HepG2 (cell line): ENCODE measurements around the gene MED15. TPM values are rescaled to one million over a fixed set of nuclear protein-coding genes. Genes with fewer than 3 reads are reported as not detected.

Experiments used
- ATAC-seq: fragments of 200-7000 bp; cut with Tn5 transposase; 3 replicates; pipeline ENCODE4 v1.9.1; 2020; ENCODE audit warnings: mild to moderate bottlenecking, moderate library complexity
- BruUV-seq: library from RNA; stranded (reverse); fragments of 400-500 nt; replicated peaks from 2 replicates; lab custom pipeline; 2021; lab: Mats Ljungman, UMichigan
- CTCF ChIA-PET: fragments of 300-600 bp; formaldehyde crosslinking; extraction: SDS; loops from one replicate; lab custom pipeline; 2021; ENCODE audit warnings: low total read pairs, inconsistent platforms, low intra/inter-chr PET ratio; lab: Yijun Ruan, JAX
- POLR2A ChIA-PET: fragments of 350-600 bp; sonication (Branson Sonifier 250); formaldehyde crosslinking; loops from one replicate; lab custom pipeline; 2020; ENCODE audit warnings: antibody characterized with exemption, inconsistent platforms; lab: Yijun Ruan, JAX
- DNase-seq: peaks from one replicate; pipeline ENCODE4 v3.0.0-alpha.2; 2015; ENCODE audit warnings: low spot score
- FAIRE-seq: peaks from 3 replicates; lab custom pipeline; 2011; peaks lifted over from hg19 to GRCh38; lab: Jason Lieb, UNC
- H2AFZ ChIP-seq: one replicate; pipeline ENCODE4 v1.6.1; 2011; ENCODE audit warnings: low read length, inconsistent platforms
- H3K27ac ChIP-seq: fragments of 300-600 bp; 3 replicates; pipeline ENCODE4 v1.8.0; 2011; ENCODE audit warnings: mixed run types, mild to moderate bottlenecking, mixed read lengths, low read length, inconsistent platforms; ENCODE audit not compliant: insufficient read depth; ENCODE audit errors: extremely low read length
- H3K27me3 ChIP-seq, 2 experiments: fragments of 200-600 bp in 1 of 2; 2 replicates in 1 of 2; 3 replicates in 1 of 2; pipeline versions ENCODE4 v1.6.0 to v1.8.0; 2011; ENCODE audit warnings: low read length in 2 of 2, mild to moderate bottlenecking in 2 of 2, moderate library complexity in 2 of 2, inconsistent platforms in 1 of 2; ENCODE audit not compliant: insufficient read depth in 2 of 2, control insufficient read depth in 1 of 2
- H3K36me3 ChIP-seq, 2 experiments: fragments of 200-600 bp in 1 of 2; replicated peaks in 1 of 2; 2 replicates in 1 of 2; 3 replicates in 1 of 2; pipeline versions ENCODE4 v1.5.1 to v1.8.0; 2011; ENCODE audit warnings: low read length in 2 of 2, inconsistent platforms in 1 of 2; ENCODE audit not compliant: insufficient read depth in 2 of 2, control insufficient read depth in 1 of 2
- H3K4me1 ChIP-seq: 2 replicates; pipeline ENCODE4 v1.5.1; 2012; ENCODE audit warnings: low read length, inconsistent platforms; ENCODE audit not compliant: insufficient read depth
- H3K4me2 ChIP-seq: 2 replicates; pipeline ENCODE4 v1.6.0; 2011; ENCODE audit warnings: low read depth, low read length, inconsistent platforms
- H3K4me3 ChIP-seq, 3 experiments: fragments of 200-600 bp in 1 of 3; sonication (generic), shearing (Covaris generic) in 1 of 3; replicated peaks in 1 of 3; 2 replicates each; pipeline ENCODE4 v1.5.1; 2011 to 2016; ENCODE audit warnings: low read length in 3 of 3, inconsistent platforms in 2 of 3, low read depth in 2 of 3, mild to moderate bottlenecking in 2 of 3, control low read depth in 1 of 3, mixed read lengths in 1 of 3; ENCODE audit not compliant: insufficient read depth in 1 of 3
- H3K79me2 ChIP-seq: one replicate; pipeline ENCODE4 v1.6.1; 2011; ENCODE audit warnings: low read length, inconsistent platforms; ENCODE audit not compliant: insufficient read depth
- H3K9ac ChIP-seq: 2 replicates; pipeline ENCODE4 v1.6.0; 2011; ENCODE audit warnings: mild to moderate bottlenecking, low read depth, low read length, inconsistent platforms; ENCODE audit not compliant: insufficient read depth
- H3K9me3 ChIP-seq: 2 replicates; pipeline ENCODE4 v1.5.1; 2012; ENCODE audit warnings: mild to moderate bottlenecking, low read length
- H4K20me1 ChIP-seq: 2 replicates; pipeline ENCODE4 v1.6.0; 2011; ENCODE audit warnings: inconsistent platforms, mild to moderate bottlenecking, low read length, moderate library complexity; ENCODE audit not compliant: insufficient read depth
- ARNTL ChIP-seq: sonication (generic); formaldehyde crosslinking; IDR thresholded peaks from 2 replicates; pipeline ENCODE4 v1.4.0; 2020; ENCODE audit warnings: mild to moderate bottlenecking, missing genetic modification reagents
- CHCHD3 ChIP-seq: sonication (generic); formaldehyde crosslinking; IDR thresholded peaks from 2 replicates; pipeline ENCODE4 v1.8.0; 2022; ENCODE audit warnings: mild to moderate bottlenecking, missing genetic modification reagents, moderate library complexity
- CREB1 ChIP-seq, 2 experiments: fragments of 450-650 bp in 1 of 2; IDR thresholded peaks; 2 replicates each; pipeline ENCODE4 v1.6.1; 2016 to 2017; ENCODE audit warnings: control low read depth in 1 of 2, mild to moderate bottlenecking in 1 of 2, missing compliant biosample characterization in 1 of 2, missing genetic modification characterization in 1 of 2
- CREM ChIP-seq, 2 experiments: sonication (generic) in 1 of 2; formaldehyde crosslinking in 1 of 2; IDR thresholded peaks; 2 replicates each; pipeline versions ENCODE4 v1.4.0 to v1.6.1; 2016 to 2020; ENCODE audit warnings: antibody characterized with exemption in 1 of 2, mild to moderate bottlenecking in 1 of 2, missing genetic modification reagents in 1 of 2
- FOSL2 ChIP-seq: sonication (generic); formaldehyde crosslinking; IDR thresholded peaks from 2 replicates; pipeline ENCODE4 v1.4.0; 2020; ENCODE audit warnings: missing genetic modification reagents
- HMG20A ChIP-seq: IDR thresholded peaks from 2 replicates; pipeline ENCODE4 v1.6.1; 2016; ENCODE audit warnings: borderline replicate concordance
- HNRNPLL ChIP-seq: fragments of 200-400 bp; formaldehyde crosslinking; IDR thresholded peaks from 2 replicates; pipeline ENCODE4 v1.6.1; 2017; ENCODE audit warnings: mild to moderate bottlenecking, low read depth, low read length; ENCODE audit not compliant: poor library complexity, severe bottlenecking
- JARID2 ChIP-seq: sonication (generic); formaldehyde crosslinking; IDR thresholded peaks from 2 replicates; pipeline ENCODE4 v1.8.1; 2023; ENCODE audit warnings: missing genetic modification reagents, inconsistent platforms; ENCODE audit not compliant: insufficient replicate concordance
- JDP2 ChIP-seq: sonication (generic); formaldehyde crosslinking; IDR thresholded peaks from 2 replicates; pipeline ENCODE4 v1.8.1; 2022; ENCODE audit warnings: missing genetic modification reagents, borderline replicate concordance
- MAZ ChIP-seq, 2 experiments: sonication (generic) in 1 of 2; formaldehyde crosslinking in 1 of 2; IDR thresholded peaks; 2 replicates each; pipeline versions ENCODE4 v1.5.0 to v1.6.1; 2012 to 2020; ENCODE audit warnings: low read depth in 2 of 2, mild to moderate bottlenecking in 2 of 2, borderline replicate concordance in 1 of 2, improper control_type of control experiment in 1 of 2, low read length in 1 of 2, missing genetic modification reagents in 1 of 2, moderate library complexity in 1 of 2
- MXI1 ChIP-seq: IDR thresholded peaks from 3 replicates; pipeline ENCODE4 v1.6.1; 2012; ENCODE audit warnings: low read depth, low read length, inconsistent platforms, borderline replicate concordance
- NR3C1 ChIP-seq: sonication (generic); formaldehyde crosslinking; IDR thresholded peaks from 2 replicates; pipeline ENCODE4 v1.4.0; 2020; ENCODE audit warnings: missing genetic modification reagents
- POLR2A ChIP-seq, 2 experiments: IDR thresholded peaks; 2 replicates each; pipeline ENCODE4 v1.6.1; 2011; ENCODE audit warnings: low read depth in 2 of 2, low read length in 2 of 2, mild to moderate bottlenecking in 1 of 2, moderate library complexity in 1 of 2; ENCODE audit not compliant: insufficient read depth in 1 of 2
- SAP130 ChIP-seq: IDR thresholded peaks from 2 replicates; pipeline ENCODE4 v1.6.1; 2016; ENCODE audit warnings: low read depth
- ZNF264 ChIP-seq: sonication (generic); formaldehyde crosslinking; IDR thresholded peaks from 2 replicates; pipeline ENCODE4 v1.4.0; 2020; ENCODE audit warnings: missing genetic modification reagents
- ZNF446 ChIP-seq: sonication (generic); formaldehyde crosslinking; IDR thresholded peaks from 2 replicates; pipeline ENCODE4 v1.5.0; 2020; ENCODE audit warnings: mild to moderate bottlenecking, missing genetic modification reagents
- ZNF614 ChIP-seq: IDR thresholded peaks from 2 replicates; pipeline ENCODE4 v1.6.1; 2018; ENCODE audit warnings: missing biosample characterization, missing genetic modification reagents, inconsistent platforms, borderline replicate concordance
- WGBS: methylation state at CpG from one replicate; pipeline ENCODE4 v1.1.6; 2017; ENCODE audit warnings: low lambda C conversion rate; 5-methylcytosine and 5-hydroxymethylcytosine counted together
- in situ Hi-C: cut with HindIII; loops from 2 replicates; pipeline ENCODE4 v1.10.0; 2017; ENCODE audit warnings: low pct_unique_long_range_greater_than_20kb; ENCODE audit not compliant: extremely low pct_ligation_motif_present
- intact Hi-C: fragments of 100-400 bp; cut with micrococcal nuclease; formaldehyde crosslinking; loops from one replicate; pipeline ENCODE4 v1.10.0; 2022; ENCODE audit not compliant: unreplicated experiment
- polyA plus RNA-seq, 8 experiments: library from polyadenylated mRNA; depleted of rRNA in 3 of 8; stranded (reverse) in 7 of 8; unstranded in 1 of 8; fragments of >200 nt; fragmentation: Illumina TruSeq in 4 of 8; extraction: Trizol in 4 of 8; gene quantifications; 2 replicates each; pipeline versions ENCODE4 v1.2.1 to v1.2.3, GENCODE V29; 2011 to 2016; ENCODE audit warnings: low read depth in 4 of 8, missing spikeins in 1 of 8, mixed read lengths in 1 of 8; ENCODE audit not compliant: insufficient read depth in 1 of 8
- total RNA-seq, 5 experiments: library from RNA; depleted of rRNA; stranded (reverse); fragments of >200 nt; fragmentation: Illumina TruSeq; extraction: Trizol; gene quantifications; 2 replicates each; pipeline ENCODE4 v1.2.3, GENCODE V29; 2016; ENCODE audit warnings: low read depth in 1 of 5
- TF ChIP-seq, protein P1 (sequence below): sonication (generic); formaldehyde crosslinking; IDR thresholded peaks from 2 replicates; pipeline ENCODE4 v1.4.0; 2020; ENCODE audit warnings: missing genetic modification reagents, borderline replicate concordance
- TF ChIP-seq, protein P2 (sequence below): sonication (generic); formaldehyde crosslinking; IDR thresholded peaks from 2 replicates; pipeline ENCODE4 v1.4.0; 2020; ENCODE audit warnings: missing genetic modification reagents

Gene MED15
- total and polyA plus RNA-seq, 2 of the 13 experiments (the other 11 are each of a cell fraction or from before 2014, with no cell fraction given) = 14.3 to 27.0 TPM

DNA sequence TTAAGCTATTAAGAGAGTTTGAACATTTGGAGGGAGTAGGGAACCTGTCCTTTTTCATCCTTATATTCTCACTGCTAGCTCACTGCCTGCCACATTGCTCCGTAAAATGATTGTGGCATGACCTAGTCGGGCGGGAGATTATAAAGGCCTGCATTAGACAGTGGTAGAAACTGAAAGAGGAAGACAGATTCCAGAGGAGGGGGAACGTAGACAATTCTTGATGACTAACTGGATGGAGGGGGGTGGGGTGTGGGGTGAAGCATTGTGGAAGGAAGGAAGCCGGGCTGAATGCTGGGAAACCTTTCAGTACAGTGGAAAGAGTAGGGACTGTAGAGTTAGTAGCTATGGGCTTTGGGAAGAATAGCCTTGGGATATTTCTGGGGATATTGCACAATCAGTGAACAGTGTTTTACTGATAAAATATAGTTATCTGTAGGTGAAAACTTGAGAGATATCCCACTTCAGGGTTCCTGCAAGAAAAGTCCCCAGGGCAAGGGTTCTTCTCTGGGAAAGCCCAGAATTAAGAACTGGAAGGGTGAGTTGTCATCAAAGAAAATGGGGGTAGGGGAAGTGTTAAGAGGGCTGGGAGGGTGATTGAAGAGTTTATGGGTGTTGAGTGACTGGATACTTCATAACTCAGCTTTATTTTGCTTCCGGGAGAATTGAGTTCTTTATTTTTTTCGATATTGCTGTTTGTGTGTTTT, 2.1 kb downstream of the MED15 start:
- H3K4me2 ChIP-seq = peak overlapping the region; percentile 93
- no TSS peak for BruUV-seq
- peak; percentile 70 for FAIRE-seq
- H3K4me3 ChIP-seq = peak overlapping the region; percentile 92 to 94 (median 93)
- H3K36me3 ChIP-seq = peaks cover 4 to 16% of the 10 kb centered on the region in 2 experiments; a peak in 4 of 5 replicates
- H3K27me3 ChIP-seq = peaks cover 0 to 4% of the 10 kb centered on the region in 2 experiments; a peak in 1 of 5 replicates
- H3K4me1 ChIP-seq = peaks cover 47% of the 10 kb centered on the region
- WGBS = 29% methylated on average over 7 of the region's 7 CpGs
- intact Hi-C loops = loop anchor here (1.0 kb wide), 1 partner anchor 43 kb away; no protein-coding TSS in a partner anchor
- no peak overlapping the region for H2AFZ ChIP-seq
- peak; percentile 53 for ATAC-seq
- CTCF ChIA-PET = no interaction called here
- DNase-seq = peak; percentile 84
- in situ Hi-C loops = no loop called here
- H3K9ac ChIP-seq = peak overlapping the region; percentile 94
- H3K27ac ChIP-seq = peak overlapping the region; percentile 87
- H4K20me1 ChIP-seq = peaks cover 31% of the 10 kb centered on the region
- H3K79me2 ChIP-seq = peaks cover 68% of the 10 kb centered on the region
- H3K9me3 ChIP-seq = no peaks in the 10 kb centered on the region
- POLR2A ChIA-PET = interaction anchor here (1.0 to 1.5 kb wide), 3 partner anchors 15 to 43 kb away, joined by 4 to 6 read pairs (median 5); no protein-coding TSS in a partner anchor
- TF ChIP-seq HNRNPLL = no peak
- no peak for TF ChIP-seq JDP2
- 0 out of 2 replicates have a peak, but pooled peaks have one; percentile 7 for TF ChIP-seq ARNTL (CRISPR knock-in tag)
- TF ChIP-seq, protein P1, sequence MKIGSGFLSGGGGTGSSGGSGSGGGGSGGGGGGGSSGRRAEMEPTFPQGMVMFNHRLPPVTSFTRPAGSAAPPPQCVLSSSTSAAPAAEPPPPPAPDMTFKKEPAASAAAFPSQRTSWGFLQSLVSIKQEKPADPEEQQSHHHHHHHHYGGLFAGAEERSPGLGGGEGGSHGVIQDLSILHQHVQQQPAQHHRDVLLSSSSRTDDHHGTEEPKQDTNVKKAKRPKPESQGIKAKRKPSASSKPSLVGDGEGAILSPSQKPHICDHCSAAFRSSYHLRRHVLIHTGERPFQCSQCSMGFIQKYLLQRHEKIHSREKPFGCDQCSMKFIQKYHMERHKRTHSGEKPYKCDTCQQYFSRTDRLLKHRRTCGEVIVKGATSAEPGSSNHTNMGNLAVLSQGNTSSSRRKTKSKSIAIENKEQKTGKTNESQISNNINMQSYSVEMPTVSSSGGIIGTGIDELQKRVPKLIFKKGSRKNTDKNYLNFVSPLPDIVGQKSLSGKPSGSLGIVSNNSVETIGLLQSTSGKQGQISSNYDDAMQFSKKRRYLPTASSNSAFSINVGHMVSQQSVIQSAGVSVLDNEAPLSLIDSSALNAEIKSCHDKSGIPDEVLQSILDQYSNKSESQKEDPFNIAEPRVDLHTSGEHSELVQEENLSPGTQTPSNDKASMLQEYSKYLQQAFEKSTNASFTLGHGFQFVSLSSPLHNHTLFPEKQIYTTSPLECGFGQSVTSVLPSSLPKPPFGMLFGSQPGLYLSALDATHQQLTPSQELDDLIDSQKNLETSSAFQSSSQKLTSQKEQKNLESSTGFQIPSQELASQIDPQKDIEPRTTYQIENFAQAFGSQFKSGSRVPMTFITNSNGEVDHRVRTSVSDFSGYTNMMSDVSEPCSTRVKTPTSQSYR (CRISPR knock-in tag) = peak; percentile 56; the same call in 1 of the 2 replicates
- TF ChIP-seq POLR2A (IDR thresholded peaks at IDR 0.05; ENCODE audit: insufficient read depth in 1 of 2, low read depth in 2 of 2, low read length in 2 of 2) = peak in 1 of 2 experiments; percentile 34; a peak in 1 of 4 replicates
- no peak for TF ChIP-seq JARID2 (CRISPR knock-in tag)
- TF ChIP-seq FOSL2 (CRISPR knock-in tag) = peak; percentile 66
- TF ChIP-seq CREB1 (IDR thresholded peaks at IDR 0.05) = peak; percentile 32; the same call in 1 of the 2 replicates
- TF ChIP-seq CREB1 (CRISPR knock-in tag; IDR thresholded peaks at IDR 0.05) = no peak
- TF ChIP-seq MAZ (IDR thresholded peaks at IDR 0.05; ENCODE audit: borderline replicate concordance, low read depth, low read length) = peak; percentile 64; the same call in 1 of the 2 replicates
- no peak for TF ChIP-seq MAZ (CRISPR knock-in tag; IDR thresholded peaks at IDR 0.05; ENCODE audit: low read depth)
- peak; percentile 22; the same call in 1 of the 2 replicates for TF ChIP-seq CREM (IDR thresholded peaks at IDR 0.05)
- no peak for TF ChIP-seq CREM (CRISPR knock-in tag; IDR thresholded peaks at IDR 0.05)
- no peak for TF ChIP-seq NR3C1
- TF ChIP-seq ZNF614 (CRISPR knock-in tag) = no peak
- TF ChIP-seq SAP130 (CRISPR knock-in tag) = peak; percentile 71
- TF ChIP-seq ZNF264 (CRISPR knock-in tag) = no peak
- TF ChIP-seq HMG20A = no peak
- TF ChIP-seq, protein P2, sequence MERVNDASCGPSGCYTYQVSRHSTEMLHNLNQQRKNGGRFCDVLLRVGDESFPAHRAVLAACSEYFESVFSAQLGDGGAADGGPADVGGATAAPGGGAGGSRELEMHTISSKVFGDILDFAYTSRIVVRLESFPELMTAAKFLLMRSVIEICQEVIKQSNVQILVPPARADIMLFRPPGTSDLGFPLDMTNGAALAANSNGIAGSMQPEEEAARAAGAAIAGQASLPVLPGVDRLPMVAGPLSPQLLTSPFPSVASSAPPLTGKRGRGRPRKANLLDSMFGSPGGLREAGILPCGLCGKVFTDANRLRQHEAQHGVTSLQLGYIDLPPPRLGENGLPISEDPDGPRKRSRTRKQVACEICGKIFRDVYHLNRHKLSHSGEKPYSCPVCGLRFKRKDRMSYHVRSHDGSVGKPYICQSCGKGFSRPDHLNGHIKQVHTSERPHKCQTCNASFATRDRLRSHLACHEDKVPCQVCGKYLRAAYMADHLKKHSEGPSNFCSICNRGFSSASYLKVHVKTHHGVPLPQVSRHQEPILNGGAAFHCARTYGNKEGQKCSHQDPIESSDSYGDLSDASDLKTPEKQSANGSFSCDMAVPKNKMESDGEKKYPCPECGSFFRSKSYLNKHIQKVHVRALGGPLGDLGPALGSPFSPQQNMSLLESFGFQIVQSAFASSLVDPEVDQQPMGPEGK (CRISPR knock-in tag) = 0 out of 2 replicates have a peak, but pooled peaks have one; percentile 31
- TF ChIP-seq MXI1 = peak; percentile 49; the same call in 1 of the 3 replicates
- TF ChIP-seq ZNF446 (CRISPR knock-in tag) = no peak
- no peak for TF ChIP-seq CHCHD3 (CRISPR knock-in tag)
